Trophoblast cell (in vitro differentiated cells and primary cell): ENCODE data around the gene RXFP3.

Source experiments
- DNase-seq, 2 donors: peaks; one replicate each; pipeline ENCODE4 v3.0.0-alpha.2; 2016
- H2AFZ ChIP-seq: 2 replicates; pipeline ENCODE4 v1.6.1; 2013; ENCODE audit warnings: low read length, moderate library complexity, mild to moderate bottlenecking; ENCODE audit not compliant: insufficient read depth, poor library complexity
- H2AK5ac ChIP-seq: 2 replicates; pipeline ENCODE4 v1.6.1; 2013; ENCODE audit warnings: mild to moderate bottlenecking, low read length
- H2BK120ac ChIP-seq: 2 replicates; pipeline ENCODE4 v1.6.1; 2013; ENCODE audit warnings: low read length, mild to moderate bottlenecking, moderate library complexity; ENCODE audit not compliant: insufficient read depth, poor library complexity
- H2BK12ac ChIP-seq: 2 replicates; pipeline ENCODE4 v1.6.1; 2013; ENCODE audit warnings: mild to moderate bottlenecking, low read length, moderate library complexity
- H2BK5ac ChIP-seq: 2 replicates; pipeline ENCODE4 v1.6.1; 2013; ENCODE audit warnings: low read length, low read depth, moderate library complexity, mild to moderate bottlenecking; ENCODE audit not compliant: poor library complexity
- H3K14ac ChIP-seq: 2 replicates; pipeline ENCODE4 v1.6.1; 2013; ENCODE audit warnings: mild to moderate bottlenecking, low read length
- H3K18ac ChIP-seq: 2 replicates; pipeline ENCODE4 v1.6.1; 2013; ENCODE audit warnings: mild to moderate bottlenecking, low read length
- H3K23ac ChIP-seq: 2 replicates; pipeline ENCODE4 v1.6.1; 2013; ENCODE audit warnings: low read length
- H3K27ac ChIP-seq: 2 replicates; pipeline ENCODE4 v1.5.1; 2013; ENCODE audit warnings: low read depth, mild to moderate bottlenecking, inconsistent platforms, low read length, moderate library complexity
- H3K27me3 ChIP-seq: 2 replicates; pipeline ENCODE4 v1.6.1; 2013; ENCODE audit warnings: inconsistent platforms, mild to moderate bottlenecking, low read length, moderate library complexity; ENCODE audit not compliant: insufficient read depth
- H3K36me3 ChIP-seq, 2 experiments: 1 replicate in 1 of 2; 2 replicates in 1 of 2; pipeline ENCODE4 v1.6.1; 2013; ENCODE audit warnings: low read length in 2 of 2, mild to moderate bottlenecking in 2 of 2, moderate library complexity in 1 of 2; ENCODE audit not compliant: insufficient read depth in 2 of 2, control insufficient read depth in 1 of 2
- H3K4ac ChIP-seq: 2 replicates; pipeline ENCODE4 v1.6.1; 2013; ENCODE audit warnings: low read depth, mild to moderate bottlenecking, low read length, moderate library complexity
- H3K4me1 ChIP-seq, 2 experiments: 1 replicate in 1 of 2; 2 replicates in 1 of 2; pipeline ENCODE4 v1.6.1; 2013; ENCODE audit warnings: low read length in 2 of 2, mild to moderate bottlenecking in 2 of 2, moderate library complexity in 1 of 2; ENCODE audit not compliant: insufficient read depth in 2 of 2, control insufficient read depth in 1 of 2
- H3K4me2 ChIP-seq: 2 replicates; pipeline ENCODE4 v1.6.1; 2013; ENCODE audit warnings: inconsistent platforms, mild to moderate bottlenecking, low read length, moderate library complexity
- H3K4me3 ChIP-seq: 2 replicates; pipeline ENCODE4 v1.5.1; 2013; ENCODE audit warnings: mild to moderate bottlenecking, low read depth, low read length, inconsistent platforms
- H3K79me1 ChIP-seq: one replicate; pipeline ENCODE4 v1.6.1; 2013; ENCODE audit warnings: low read length
- H3K79me2 ChIP-seq: 2 replicates; pipeline ENCODE4 v1.6.1; 2013; ENCODE audit warnings: low read length, mild to moderate bottlenecking; ENCODE audit not compliant: control insufficient read depth, insufficient read depth, poor library complexity
- H3K9ac ChIP-seq: 2 replicates; pipeline ENCODE4 v1.6.1; 2013; ENCODE audit warnings: mild to moderate bottlenecking, low read length
- H3K9me3 ChIP-seq: 2 replicates; pipeline ENCODE4 v1.6.1; 2013; ENCODE audit warnings: low read depth, mild to moderate bottlenecking, control low read depth, inconsistent platforms, low read length; ENCODE audit not compliant: insufficient read depth
- H4K12ac ChIP-seq: 2 replicates; pipeline ENCODE4 v1.6.1; 2013; ENCODE audit warnings: low read depth, mild to moderate bottlenecking, low read length, moderate library complexity
- H4K8ac ChIP-seq: 2 replicates; pipeline ENCODE4 v1.6.1; 2013; ENCODE audit warnings: low read depth, mild to moderate bottlenecking, low read length, moderate library complexity
- H4K91ac ChIP-seq: one replicate; pipeline ENCODE4 v1.6.1; 2013; ENCODE audit warnings: low read depth, mild to moderate bottlenecking, low read length, moderate library complexity
- WGBS: extraction: QIAGEN DNeasy Blood & Tissue Kit; methylation state at CpG from one replicate; pipeline ENCODE4 v1.1.7; 2013; ENCODE audit warnings: missing lambda C conversion rate; ENCODE audit not compliant: insufficient read length, insufficient coverage; ENCODE audit errors: extremely low coverage; 5-methylcytosine and 5-hydroxymethylcytosine counted together

The RXFP3 gene

DNA sequence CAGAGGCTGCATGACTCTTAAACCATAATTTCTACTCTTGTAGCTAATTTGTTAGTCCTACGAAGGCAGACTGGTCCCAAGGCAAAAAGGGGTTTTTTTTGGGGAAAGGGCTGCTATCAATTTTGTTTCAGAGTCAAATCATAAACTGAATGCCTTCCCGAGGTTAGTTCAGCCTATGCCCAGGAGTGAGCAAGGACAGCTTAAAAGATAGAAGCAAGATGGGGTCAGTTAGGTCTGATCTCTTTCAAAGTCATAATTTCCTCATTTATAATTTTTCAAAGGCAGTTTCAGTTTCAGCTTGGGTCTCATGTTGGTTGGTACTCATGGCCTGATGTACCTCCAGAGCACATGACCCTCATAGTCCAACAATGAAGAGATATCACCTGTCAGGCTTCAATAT is 7.9 kb upstream of the RXFP3 start:
- Histone ChIP-seq H3K4me1 (peaks cover 9 to 16% of the 10 kb centered on the region in 2 experiments), H2BK120ac (no peak overlapping the region), H3K4me3 (no peak overlapping the region), H2BK12ac (no peak overlapping the region), H3K9me3 (no peaks in the 10 kb centered on the region), H2AFZ (no peak overlapping the region), H3K27me3 (no peaks in the 10 kb centered on the region), H3K23ac (no peak overlapping the region), H4K12ac (no peak overlapping the region), H3K79me2 (no peaks in the 10 kb centered on the region), H3K4me2 (no peak overlapping the region), H3K36me3 (no peaks in the 10 kb centered on the region), H4K91ac (no peak overlapping the region), H3K9ac (no peak overlapping the region), H4K8ac (no peak overlapping the region), H3K18ac (no peak overlapping the region), H3K4ac (no peak overlapping the region), H3K27ac (no peak overlapping the region), H3K79me1 (no peaks in the 10 kb centered on the region), H2AK5ac (no peak overlapping the region), H3K14ac (no peak overlapping the region), H2BK5ac (no peak overlapping the region)
- DNase-seq = no peak
- WGBS = no CpG with 5 or more reads among the region's 2 CpGs

DNA sequence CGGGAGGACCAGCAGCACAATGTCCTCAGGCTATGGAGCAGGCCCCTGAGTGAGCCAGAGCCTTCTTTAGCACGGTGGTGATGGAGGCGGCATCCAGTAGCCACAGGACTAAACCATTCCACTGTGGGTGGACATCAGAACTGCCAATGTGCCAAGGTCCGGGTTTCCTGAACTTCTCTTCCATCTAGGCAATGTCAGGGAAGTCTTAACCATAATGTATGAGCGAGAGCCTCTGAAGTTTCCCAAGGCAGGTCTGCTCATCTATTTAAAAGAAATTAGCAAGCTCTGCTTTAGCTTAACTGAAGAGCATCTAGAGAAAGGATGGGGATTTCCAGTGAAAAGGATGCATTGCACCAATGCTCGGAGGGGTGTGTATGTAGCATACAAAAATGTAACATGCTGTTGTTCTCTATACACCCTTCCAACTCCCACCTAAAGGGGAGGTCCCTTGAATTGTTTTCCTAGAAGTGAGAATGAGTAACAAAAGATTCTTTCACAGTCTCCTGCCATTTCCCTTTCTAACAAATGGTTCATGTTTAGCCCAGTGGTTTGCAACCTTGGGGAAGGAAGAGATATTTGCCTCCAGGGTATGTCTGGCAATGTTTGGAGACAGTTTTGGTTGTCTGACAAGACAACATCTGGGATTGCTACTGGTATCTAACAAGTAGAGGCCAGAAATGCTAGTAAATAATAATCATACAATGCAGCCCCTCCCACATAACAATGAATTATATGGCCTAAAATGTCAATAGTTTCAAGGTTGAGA is 6.1 kb upstream of the RXFP3 start:
- H4K12ac ChIP-seq = no peak overlapping the region
- no peak overlapping the region for H4K91ac ChIP-seq
- H3K9ac ChIP-seq = no peak overlapping the region
- DNase-seq = peak; percentile 69 to 92
- H3K18ac ChIP-seq = no peak overlapping the region
- H3K4me3 ChIP-seq = no peak overlapping the region
- H3K9me3 ChIP-seq = no peaks in the 10 kb centered on the region
- no peaks in the 10 kb centered on the region for H3K79me2 ChIP-seq
- no peak overlapping the region for H3K4ac ChIP-seq
- no peak overlapping the region for H3K4me2 ChIP-seq
- no peak overlapping the region for H4K8ac ChIP-seq
- H3K23ac ChIP-seq = no peak overlapping the region
- H2BK5ac ChIP-seq = no peak overlapping the region
- no peak overlapping the region for H2BK120ac ChIP-seq
- no peaks in the 10 kb centered on the region for H3K36me3 ChIP-seq
- H3K27ac ChIP-seq = no peak overlapping the region
- H3K4me1 ChIP-seq = peaks cover 9 to 16% of the 10 kb centered on the region in 2 experiments
- no peaks in the 10 kb centered on the region for H3K79me1 ChIP-seq
- H2AFZ ChIP-seq = no peak overlapping the region
- WGBS = no CpG with 5 or more reads among the region's 6 CpGs
- no peak overlapping the region for H2AK5ac ChIP-seq
- H3K27me3 ChIP-seq = no peaks in the 10 kb centered on the region
- no peak overlapping the region for H3K14ac ChIP-seq
- H2BK12ac ChIP-seq = no peak overlapping the region

DNA sequence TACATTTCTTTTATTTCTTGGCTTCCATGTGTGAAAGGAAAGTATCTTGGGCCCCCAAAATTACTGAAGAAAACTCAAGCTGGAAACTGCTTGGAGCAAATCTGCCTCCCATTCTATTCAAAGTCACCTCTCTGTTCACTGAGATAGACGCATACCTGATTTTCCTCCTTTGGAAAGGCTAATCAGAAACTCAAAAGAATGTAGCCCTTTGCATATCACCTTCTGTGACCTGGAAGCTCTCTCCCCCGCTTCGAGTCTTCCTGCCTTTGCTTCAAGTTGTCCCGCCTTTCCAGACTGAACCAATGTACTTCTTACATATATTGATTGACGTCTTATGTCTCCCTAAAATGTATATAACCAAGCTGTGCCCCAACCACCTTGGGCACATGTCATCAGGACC is 5.0 kb upstream of the RXFP3 start:
- no peaks in the 10 kb centered on the region for H3K79me1 ChIP-seq
- no peaks in the 10 kb centered on the region for H3K27me3 ChIP-seq
- WGBS = no CpG with 5 or more reads among the region's 5 CpGs

DNA sequence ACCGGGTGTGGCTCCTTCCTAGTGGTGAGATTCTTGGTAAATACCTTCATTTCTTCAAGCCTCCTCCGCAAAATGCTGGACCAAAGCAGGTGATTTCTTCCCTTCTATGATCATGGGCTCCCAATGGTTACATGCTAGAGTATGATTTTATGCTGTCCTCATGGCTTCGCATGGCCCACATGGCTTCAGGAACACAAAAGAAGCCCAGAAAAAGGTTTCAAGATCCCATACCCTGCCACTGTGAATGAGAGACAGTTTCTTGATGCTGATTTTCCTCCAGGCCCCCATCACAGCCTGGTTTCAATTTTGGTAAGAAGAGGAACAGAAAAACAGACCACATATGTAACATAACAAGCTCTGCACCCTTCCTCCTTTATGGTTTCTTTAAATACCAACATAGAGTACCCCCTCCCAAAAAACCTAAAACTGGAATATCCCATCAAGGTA is 2.4 kb upstream of the RXFP3 start:
- H3K4me3 ChIP-seq = no peak overlapping the region
- H2BK120ac ChIP-seq = no peak overlapping the region
- no peak overlapping the region for H3K18ac ChIP-seq
- H3K79me2 ChIP-seq = no peaks in the 10 kb centered on the region
- no peak overlapping the region for H3K4me2 ChIP-seq
- H3K36me3 ChIP-seq = no peaks in the 10 kb centered on the region
- H3K27ac ChIP-seq = no peak overlapping the region
- no peak overlapping the region for H2AFZ ChIP-seq
- H3K9me3 ChIP-seq = peaks cover 3% of the 10 kb centered on the region
- no peak overlapping the region for H2AK5ac ChIP-seq
- no peak overlapping the region for H3K4ac ChIP-seq
- H4K12ac ChIP-seq = no peak overlapping the region
- no peak for DNase-seq
- H2BK5ac ChIP-seq = no peak overlapping the region
- WGBS = no CpG with 5 or more reads among the region's 3 CpGs
- no peak overlapping the region for H3K23ac ChIP-seq
- H3K4me1 ChIP-seq = peaks cover 8 to 9% of the 10 kb centered on the region in 2 experiments
- no peak overlapping the region for H3K9ac ChIP-seq
- no peak overlapping the region for H3K14ac ChIP-seq
- no peak overlapping the region for H4K8ac ChIP-seq
- H3K27me3 ChIP-seq = no peaks in the 10 kb centered on the region
- no peaks in the 10 kb centered on the region for H3K79me1 ChIP-seq
- H4K91ac ChIP-seq = no peak overlapping the region
- H2BK12ac ChIP-seq = no peak overlapping the region

More for the DNA sequence above, 5.0 kb upstream of the RXFP3 start:
- Histone ChIP-seq H4K91ac (no peak overlapping the region), H3K23ac (no peak overlapping the region), H3K14ac (no peak overlapping the region), H3K27ac (no peak overlapping the region), H2AK5ac (no peak overlapping the region), H2BK120ac (no peak overlapping the region), H4K8ac (no peak overlapping the region), H3K4me1 (peaks cover 10 to 17% of the 10 kb centered on the region in 2 experiments), H3K36me3 (no peaks in the 10 kb centered on the region), H2BK5ac (no peak overlapping the region), H2AFZ (no peak overlapping the region), H3K4me2 (no peak overlapping the region), H3K9me3 (no peaks in the 10 kb centered on the region), H3K4me3 (no peak overlapping the region), H3K79me2 (no peaks in the 10 kb centered on the region), H3K18ac (no peak overlapping the region), H4K12ac (no peak overlapping the region), H3K9ac (no peak overlapping the region), H2BK12ac (no peak overlapping the region), H3K4ac (no peak overlapping the region)
- DNase-seq = no peak
